Esophagus mucosa (tissue), 1 donor: ENCODE results near the gene SHLD2. TPM values are rescaled to one million over a fixed set of nuclear protein-coding genes. Genes with fewer than 3 reads are reported as not detected.
A peak's percentile ranks its signal among the peaks of the same experiment; 100 is the strongest.
"Not testable (repeated sequence)": the region's sequence is repeated elsewhere in the genome, so short reads cannot be mapped to it uniquely, and the experiment has no call there.

Experiments used
- ATAC-seq: fragments of 200-7000 bp; cut with Tn5 transposase; one replicate; pipeline ENCODE4 v1.9.1; 2020
- total RNA-seq: library from RNA; stranded (reverse); gene quantifications from one replicate; pipeline ENCODE4 v1.2.4, GENCODE V29; 2023
- donor health status: DM: yes; HTN: yes; CAD: no.

The SHLD2 gene
- total RNA-seq, 1 donor from 2014 or later: 17.7 TPM

- no peak for ATAC-seq
These were observed 5.3 kb upstream of the SHLD2 start for GRCh38 chr10:87089746-87090145.

- ATAC-seq: no peak
These were observed 4.2 kb upstream of the SHLD2 start for GRCh38 chr10:87090779-87091178.

- ATAC-seq: no peak
These were observed 2.6 kb upstream of the SHLD2 start for GRCh38 chr10:87092376-87092860.

GRCh38 chr10:87092861-87093631, 2.0 kb upstream of the SHLD2 start:
- ATAC-seq: no peak

- ATAC-seq: peak; percentile 34
These were observed 1.2 kb upstream of the SHLD2 start for GRCh38 chr10:87093632-87094372.

- ATAC-seq: peak; percentile 85
These were observed 385 bp downstream of the SHLD2 start for GRCh38 chr10:87095236-87095945.

GRCh38 chr10:87101996-87102395, 7.0 kb downstream of the SHLD2 start:
- ATAC-seq: no peak

GRCh38 chr10:87104727-87105126, 9.7 kb downstream of the SHLD2 start:
- not testable (repeated sequence) for ATAC-seq

GRCh38 chr10:87105446-87106124, 10.6 kb downstream of the SHLD2 start:
- no peak for ATAC-seq

- peak; percentile 59 for ATAC-seq
These were observed 23.1 kb downstream of the SHLD2 start for GRCh38 chr10:87118122-87118521.

- ATAC-seq: peak; percentile 64
These were observed 24.0 kb downstream of the SHLD2 start for GRCh38 chr10:87119029-87119428.

GRCh38 chr10:87123351-87123750, 28.3 kb downstream of the SHLD2 start:
- ATAC-seq: not testable (repeated sequence)

- ATAC-seq: not testable (repeated sequence)
These were observed 32.0 kb downstream of the SHLD2 start for GRCh38 chr10:87127048-87127447.

GRCh38 chr10:87127607-87128156, 32.7 kb downstream of the SHLD2 start:
- not testable (repeated sequence) for ATAC-seq

GRCh38 chr10:87132176-87132575, 37.2 kb downstream of the SHLD2 start:
- ATAC-seq: not testable (repeated sequence)

GRCh38 chr10:87133936-87134335, 38.9 kb downstream of the SHLD2 start:
- not testable (repeated sequence) for ATAC-seq

- peak; percentile 35 for ATAC-seq
These were observed 39.4 kb downstream of the SHLD2 start for GRCh38 chr10:87134440-87134839.

GRCh38 chr10:87137478-87137877, 42.5 kb downstream of the SHLD2 start:
- not testable (repeated sequence) for ATAC-seq

GRCh38 chr10:87142230-87143108, 47.5 kb downstream of the SHLD2 start:
- peak; percentile 50 for ATAC-seq

- not testable (repeated sequence) for ATAC-seq
These were observed 48.1 kb downstream of the SHLD2 start for GRCh38 chr10:87143109-87143418.

GRCh38 chr10:87145598-87145997, 50.6 kb downstream of the SHLD2 start:
- not testable (repeated sequence) for ATAC-seq
